K562 (cell line): Measurements from ENCODE around the gene CEP76. TPM values are rescaled to one million over a fixed set of nuclear protein-coding genes. Genes with fewer than 3 reads are reported as not detected.
A peak's percentile ranks its signal among the peaks of the same experiment; 100 is the strongest.

Experiments
- ATAC-seq: fragments of 200-7000 bp; cut with Tn5 transposase; 3 replicates; pipeline ENCODE4 v1.9.1; 2020; ENCODE audit warnings: moderate library complexity
- Bru-seq: library from RNA; stranded (reverse); fragments of 400-500 nt; gene quantifications from one replicate; lab custom pipeline; 2021; lab: Mats Ljungman, UMichigan
- BruChase-seq, 2 experiments: library from RNA; stranded (reverse); fragments of 400-500 nt; gene quantifications; one replicate each; lab custom pipeline; 2021; lab: Mats Ljungman, UMichigan
- BruUV-seq: library from RNA; stranded (reverse); fragments of 400-500 nt; replicated peaks from 2 replicates; lab custom pipeline; 2021; lab: Mats Ljungman, UMichigan
- CTCF ChIA-PET: fragments of 300-600 bp; formaldehyde crosslinking; extraction: SDS; loops from one replicate; lab custom pipeline; 2021; ENCODE audit warnings: low intra/inter-chr PET ratio; lab: Yijun Ruan, JAX
- POLR2A ChIA-PET: fragments of 300-600, 350-650 bp; sonication (Branson Sonifier 250); formaldehyde crosslinking; extraction: SDS; loops from one replicate; lab custom pipeline; 2021; ENCODE audit warnings: antibody characterized with exemption, inconsistent platforms; lab: Yijun Ruan, JAX
- DNase-seq, 4 experiments: peaks; one replicate each; pipeline versions ENCODE4 v3.0.0 to v3.0.0-alpha.2; 2011 to 2018; ENCODE audit warnings: low spot score in 3 of 4, mixed read lengths in 3 of 4; ENCODE audit errors: extremely low read depth in 1 of 4
- FAIRE-seq: peaks from 2 replicates; lab custom pipeline; 2011; peaks lifted over from hg19 to GRCh38; lab: Jason Lieb, UNC
- H2AFZ ChIP-seq: 2 replicates; pipeline ENCODE4 v1.6.0; 2011; ENCODE audit warnings: low read depth, low read length, control low read depth, inconsistent platforms
- H3K27ac ChIP-seq: fragments of 200-600 bp; 3 replicates; pipeline ENCODE4 v1.8.0; 2011; ENCODE audit warnings: low read depth, mild to moderate bottlenecking, control low read depth, inconsistent platforms, low read length, moderate library complexity, mixed read lengths; ENCODE audit errors: extremely low read depth
- H3K27me3 ChIP-seq, 2 experiments: fragments of 300-600 bp in 1 of 2; 2 replicates in 1 of 2; 3 replicates in 1 of 2; pipeline versions ENCODE4 v1.6.0 to v1.8.0; 2011; ENCODE audit warnings: inconsistent platforms in 2 of 2, low read length in 2 of 2, mild to moderate bottlenecking in 1 of 2, mixed read lengths in 1 of 2, moderate library complexity in 1 of 2; ENCODE audit not compliant: control insufficient read depth in 2 of 2, insufficient read depth in 2 of 2
- H3K36me3 ChIP-seq: fragments of 300-600 bp; 3 replicates; pipeline ENCODE4 v1.8.0; 2011; ENCODE audit warnings: mild to moderate bottlenecking, low read length, inconsistent platforms; ENCODE audit not compliant: control insufficient read depth, insufficient read depth
- H3K4me1 ChIP-seq, 2 experiments: fragments of 200-600 bp in 1 of 2; replicated peaks in 1 of 2; 2 replicates in 1 of 2; 3 replicates in 1 of 2; pipeline versions ENCODE4 v1.5.1 to v1.8.0; 2011; ENCODE audit warnings: inconsistent platforms in 2 of 2, low read length in 2 of 2, mild to moderate bottlenecking in 1 of 2, mixed read lengths in 1 of 2, moderate library complexity in 1 of 2; ENCODE audit not compliant: control insufficient read depth in 2 of 2, insufficient read depth in 2 of 2
- H3K4me2 ChIP-seq: 2 replicates; pipeline ENCODE4 v1.6.1; 2011; ENCODE audit warnings: low read length, control low read depth, inconsistent platforms, mixed read lengths; ENCODE audit not compliant: insufficient read depth
- H3K4me3 ChIP-seq: fragments of 200-600 bp; sonication (generic), shearing (Covaris generic); 2 replicates; pipeline ENCODE4 v1.5.1; 2016; ENCODE audit warnings: control low read depth, inconsistent platforms
- H3K79me2 ChIP-seq: fragments of 200-600 bp; 3 replicates; pipeline ENCODE4 v1.8.0; 2011; ENCODE audit warnings: low read length, inconsistent platforms; ENCODE audit not compliant: control insufficient read depth, insufficient read depth
- H3K9ac ChIP-seq, 2 experiments: 2 replicates each; pipeline versions ENCODE4 v1.6.0 to v1.6.1; 2011; ENCODE audit warnings: low read depth in 2 of 2, low read length in 2 of 2, control low read depth in 1 of 2, inconsistent platforms in 1 of 2, mild to moderate bottlenecking in 1 of 2, mixed read lengths in 1 of 2; ENCODE audit not compliant: insufficient read depth in 1 of 2
- H3K9me1 ChIP-seq: one replicate; pipeline ENCODE4 v1.6.0; 2011; ENCODE audit warnings: inconsistent platforms, mild to moderate bottlenecking, low read length, moderate library complexity; ENCODE audit not compliant: control insufficient read depth, insufficient read depth
- H3K9me3 ChIP-seq: replicated peaks from 2 replicates; pipeline ENCODE4 v1.5.1; 2011; ENCODE audit warnings: low read depth, low read length, inconsistent platforms; ENCODE audit not compliant: control insufficient read depth, insufficient read depth
- H4K20me1 ChIP-seq: replicated peaks from 2 replicates; pipeline ENCODE4 v1.6.1; 2011; ENCODE audit warnings: low read length, inconsistent platforms, mixed read lengths; ENCODE audit not compliant: control insufficient read depth, insufficient read depth
- RNF2 ChIP-seq: sonication (generic); IDR thresholded peaks from 2 replicates; pipeline ENCODE4 v1.6.1; 2016
- SP2 ChIP-seq: IDR thresholded peaks from 2 replicates; pipeline ENCODE4 v1.6.1; 2011; ENCODE audit warnings: mild to moderate bottlenecking, low read depth, low read length, moderate library complexity; ENCODE audit not compliant: poor library complexity, severe bottlenecking; ENCODE audit errors: extremely low read depth
- SPI1 ChIP-seq: IDR thresholded peaks from 2 replicates; pipeline ENCODE4 v1.6.1; 2011; ENCODE audit warnings: low read depth, low read length, control low read depth, borderline replicate concordance
- SRSF7 ChIP-seq: fragments of 200-400 bp; formaldehyde crosslinking; optimal IDR thresholded peaks from 2 replicates; pipeline ENCODE3; 2017; ENCODE audit warnings: mild to moderate bottlenecking, low read depth, low read length
- ZNF12 ChIP-seq: sonication (generic); formaldehyde crosslinking; IDR thresholded peaks from 2 replicates; pipeline ENCODE4 v1.4.0; 2020; ENCODE audit warnings: mild to moderate bottlenecking, missing genetic modification reagents
- ZNF133 ChIP-seq: fragments of 250-450 bp; sonication (Bioruptor Pico); IDR thresholded peaks from 2 replicates; pipeline ENCODE4 v1.4.0; 2020; ENCODE audit warnings: mild to moderate bottlenecking
- ZNF696 ChIP-seq: fragments of 250-450 bp; sonication (Bioruptor Pico); conservative IDR thresholded peaks from 2 replicates; pipeline ENCODE4 v1.4.0; 2020; ENCODE audit warnings: mild to moderate bottlenecking, moderate library complexity
- WGBS: fragments of 100-300 bp; shearing (Covaris generic); methylation state at CpG from one replicate; pipeline ENCODE4 v1.1.6; 2016; ENCODE audit warnings: low coverage, mixed read lengths; ENCODE audit not compliant: insufficient coverage; ENCODE audit errors: missing lambda C conversion rate; 5-methylcytosine and 5-hydroxymethylcytosine counted together
- in situ Hi-C: fragments of 300-500 bp; cut with MboI; formaldehyde crosslinking; loops from 4 replicates; pipeline ENCODE4 v1.15.0; 2018; ENCODE audit warnings: inconsistent platforms, mixed read lengths
- intact Hi-C: fragments of 100-400 bp; cut with micrococcal nuclease; formaldehyde crosslinking; loops from 2 replicates; pipeline ENCODE4 v1.14.2; 2022
- long read RNA-seq, 3 experiments: library from polyadenylated mRNA in 2 of 3; library from RNA in 1 of 3; unstranded in 2 of 3; stranded (forward) in 1 of 3; transcript quantifications; one replicate each; pipeline ENCODE4 v2.0.0, GENCODE V29; 2019 to 2022
- polyA minus RNA-seq, 3 experiments: library from RNA; depleted of rRNA, polyadenylated mRNA; stranded (reverse); fragments of >200 nt; gene quantifications; 2 replicates each; pipeline ENCODE4 v1.2.3, GENCODE V29; 2011
- polyA plus RNA-seq, 8 experiments: library from polyadenylated mRNA; depleted of rRNA in 4 of 8; stranded (reverse) in 5 of 8; unstranded in 3 of 8; fragments of >200 nt; fragmentation: Nextera tagmentation in 2 of 8; fragmentation: Illumina TruSeq in 1 of 8; extraction: Ambion mirVana in 2 of 8; extraction: Trizol in 1 of 8; gene quantifications; 2 replicates each; pipeline versions ENCODE4 v1.2.1 to v1.2.3, GENCODE V29; 2011 to 2014; ENCODE audit warnings: inconsistent platforms in 1 of 8, missing spikeins in 1 of 8
- total RNA-seq, 7 experiments: library from RNA; depleted of rRNA in 6 of 7; stranded (reverse); fragments of >200 nt in 6 of 7; fragmentation: Illumina TruSeq in 2 of 7; extraction: Trizol in 2 of 7; gene quantifications; 2 replicates each; pipeline versions ENCODE4 v1.2.1 to v1.2.3, GENCODE V29; 2011 to 2021; ENCODE audit warnings: low replicate concordance in 1 of 7
- TF ChIP-seq, protein P1 (sequence below): fragments of 450-650 bp; IDR thresholded peaks from 2 replicates; pipeline ENCODE4 v1.6.1; 2016; ENCODE audit warnings: low read depth, mild to moderate bottlenecking, moderate library complexity
- TF ChIP-seq, protein P2 (sequence below): sonication (generic); formaldehyde crosslinking; IDR thresholded peaks from 2 replicates; pipeline ENCODE4 v1.8.1; 2022; ENCODE audit warnings: missing genetic modification reagents

CEP76 gene, protein sequence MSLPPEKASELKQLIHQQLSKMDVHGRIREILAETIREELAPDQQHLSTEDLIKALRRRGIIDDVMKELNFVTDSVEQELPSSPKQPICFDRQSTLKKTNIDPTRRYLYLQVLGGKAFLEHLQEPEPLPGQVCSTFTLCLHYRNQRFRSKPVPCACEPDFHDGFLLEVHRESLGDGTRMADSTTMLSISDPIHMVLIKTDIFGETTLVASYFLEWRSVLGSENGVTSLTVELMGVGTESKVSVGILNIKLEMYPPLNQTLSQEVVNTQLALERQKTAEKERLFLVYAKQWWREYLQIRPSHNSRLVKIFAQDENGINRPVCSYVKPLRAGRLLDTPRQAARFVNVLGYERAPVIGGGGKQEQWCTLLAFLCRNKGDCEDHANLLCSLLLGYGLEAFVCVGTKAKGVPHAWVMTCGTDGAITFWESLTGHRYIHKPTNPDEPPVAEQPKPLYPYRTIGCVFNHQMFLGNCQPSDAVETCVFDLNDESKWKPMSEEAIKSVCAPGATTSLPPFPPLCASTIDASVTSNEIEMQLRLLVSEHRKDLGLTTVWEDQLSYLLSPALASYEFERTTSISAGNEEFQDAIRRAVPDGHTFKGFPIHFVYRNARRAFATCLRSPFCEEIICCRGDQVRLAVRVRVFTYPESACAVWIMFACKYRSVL
- 25.3 and 46.3 TPM in 2 replicates for total RNA-seq (2011; cell fraction: chromatin; rRNA removed; ENCODE audit: low replicate concordance)
- total RNA-seq (2011; cell fraction: nucleolus; rRNA removed), result 14.8 and 18.3 TPM in 2 replicates
- total RNA-seq (2011; cell fraction: nucleoplasm; rRNA removed), result 23.8 and 31.1 TPM in 2 replicates
- total RNA-seq (2014; rRNA removed) (22.1 and 27.3 TPM in 2 replicates), total RNA-seq (2014; rRNA removed; fragmentation: Illumina TruSeq; extraction: Trizol) (25.0 and 25.2 TPM in 2 replicates), total RNA-seq (2015; rRNA removed; fragmentation: Illumina TruSeq; extraction: Trizol) (16.9 and 21.1 TPM in 2 replicates), total RNA-seq (2021) (14.4 and 19.3 TPM in 2 replicates), polyA plus RNA-seq (2011; rRNA removed) (20.5 and 26.3 TPM in 2 replicates), polyA plus RNA-seq (2014; fragmentation: Illumina TruSeq; extraction: Trizol) (15.7 and 16.2 TPM in 2 replicates), polyA plus RNA-seq (2014; fragmentation: Nextera tagmentation; extraction: Ambion mirVana) (1 to 10 TPM; 5.3 to 5.6 TPM), polyA plus RNA-seq (2014; rRNA removed) (21.5 and 23.3 TPM in 2 replicates), polyA minus RNA-seq (2011; rRNA and poly(A)+ RNA removed) (32.9 and 34.5 TPM in 2 replicates), Bru-seq, nascent RNA (percentile 79 among the genes with signal in this experiment), BruChase-seq, experiment 1, labeled RNA remaining after a 2-hour chase (percentile 82 among the genes with signal in this experiment), BruChase-seq, experiment 2, labeled RNA remaining after a 6-hour chase (percentile 79 among the genes with signal in this experiment)
- polyA plus RNA-seq (2011; cell fraction: cytosol; rRNA removed), result 10.6 and 11.9 TPM in 2 replicates
- polyA plus RNA-seq (2011; cell fraction: nucleus; rRNA removed), result 12.4 and 16.0 TPM in 2 replicates
- 9.7 and 11.6 TPM in 2 replicates for polyA plus RNA-seq (2012)
- 7.8 and 12.5 TPM in 2 replicates for polyA minus RNA-seq (2011; cell fraction: cytosol; rRNA and poly(A)+ RNA removed)
- 9.8 and 14.9 TPM in 2 replicates for polyA minus RNA-seq (2011; cell fraction: nucleus; rRNA and poly(A)+ RNA removed)
- long read RNA-seq, experiment 1, transcript CEP76-201 (12 exons, 2,939 nt), result major isoform, 61 of 101 reads
- long read RNA-seq, experiment 1, partial matches to known transcripts, result 13 of 101 reads
- long read RNA-seq, experiment 1, other reads (novel, unspliced or antisense), result 24 of 101 reads
- long read RNA-seq, experiment 2, partial matches to known transcripts, result 3 of 6 reads
- long read RNA-seq, experiment 2, other reads (novel, unspliced or antisense), result 2 of 6 reads
- long read RNA-seq, experiment 3, transcript CEP76-201 (12 exons, 2,939 nt), result major isoform, 13 of 23 reads
- long read RNA-seq, experiment 3, partial matches to known transcripts, result 6 of 23 reads
- long read RNA-seq, experiment 3, other reads (novel, unspliced or antisense), result 3 of 23 reads

DNA sequence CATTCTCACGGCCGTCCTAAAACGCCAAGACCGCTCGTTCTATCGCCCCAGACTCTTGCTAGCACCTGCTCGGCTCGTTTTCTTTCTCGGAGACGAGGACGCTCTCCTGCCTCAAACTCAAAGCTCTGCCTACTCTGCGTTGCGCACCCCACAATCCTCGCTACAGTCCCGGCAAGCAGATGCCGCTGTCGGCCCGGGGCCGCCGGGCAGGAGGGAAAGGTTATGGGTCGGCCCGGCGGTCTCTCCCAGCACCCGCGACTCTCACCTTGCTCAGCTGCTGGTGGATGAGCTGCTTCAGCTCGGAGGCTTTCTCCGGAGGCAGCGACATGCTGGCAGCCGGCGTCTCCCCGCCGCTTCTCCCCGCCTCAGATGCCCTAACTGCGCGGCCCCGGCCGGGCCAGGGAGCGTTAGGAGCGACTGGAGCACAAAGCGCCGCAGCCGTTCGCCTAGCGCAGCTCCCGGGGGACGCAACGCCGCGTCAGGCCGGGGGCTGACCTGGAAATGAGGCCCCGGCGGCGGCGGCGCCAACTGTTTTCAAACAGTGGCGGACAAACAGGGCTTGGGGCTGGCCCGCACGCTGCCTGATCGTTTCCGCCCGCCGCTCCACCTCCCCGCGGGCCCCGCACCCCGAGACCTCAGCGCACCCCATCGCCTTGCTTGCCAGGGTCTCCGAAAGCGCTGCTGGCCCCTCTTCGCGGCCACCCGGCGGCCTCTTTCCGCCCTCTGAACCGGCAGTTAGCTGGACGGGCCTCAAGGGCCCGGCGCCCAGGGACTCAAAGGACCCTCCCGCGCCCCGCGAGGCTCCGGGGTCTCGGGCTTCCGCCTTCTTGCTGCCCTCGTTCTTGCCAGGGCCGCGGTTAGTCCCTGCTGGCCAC lies at the start of gene CEP76, which contains the start of gene PSMG2:
Gene CEP76, minus strand, starts transcription at position 503 of the 875 bp plus-strand sequence. Its CDS starts 175 bp downstream, at position 328.
Gene PSMG2, plus strand, starts transcription at position 822 of the 875 bp plus-strand sequence. CDS start 66 bp downstream, outside the sequence.
- ChIA-PET CTCF (no interaction called here), POLR2A (interaction anchor here (0.6 to 4.0 kb wide), 21 partner anchors 9 to 326 kb away, joined by 3 to 29 read pairs (median 4); partner anchors contain the start of gene CEP192)
- H3K9me1 ChIP-seq, result no peaks in the 10 kb centered on the region
- peaks cover 74% of the 10 kb centered on the region for H3K79me2 ChIP-seq
- peaks cover 61% of the 10 kb centered on the region for H3K36me3 ChIP-seq
- no peaks in the 10 kb centered on the region for H3K9me3 ChIP-seq
- intact Hi-C loops, result no loop called here
- peak within 1 kb of the TSS; percentile 87 for H3K4me3 ChIP-seq
- in situ Hi-C loops, result no loop called here
- peak within 1 kb of the TSS; percentile 97 for H3K4me2 ChIP-seq
- H3K27ac ChIP-seq, result peak within 1 kb of the TSS; percentile 97
- H3K9ac ChIP-seq, result peak within 1 kb of the TSS; percentile 98 to 99
- 1% methylated on average over 61 of the region's 89 CpGs for WGBS
- peaks cover 14 to 15% of the 10 kb centered on the region in 2 experiments for H3K4me1 ChIP-seq
- peak within 1 kb of the TSS; percentile 94 for H2AFZ ChIP-seq
- peak; percentile 95 for ATAC-seq
- H4K20me1 ChIP-seq, result peaks cover 2% of the 10 kb centered on the region; the same call in 1 of the 2 replicates
- no peaks in the 10 kb centered on the region for H3K27me3 ChIP-seq
- peak; percentile 85 to 93 (median 90) for DNase-seq
- BruUV-seq, result no TSS peak
- FAIRE-seq, result no peak
- TF ChIP-seq ZNF133 (no peak), SRSF7 (no peak), SPI1 (peak; percentile 41; the same call in 1 of the 2 replicates), ZNF696 (CRISPR knock-in tag) (no peak), SP2 (no peak), RNF2 (peak; percentile 12; the same call in 1 of the 2 replicates), ZNF12 (CRISPR knock-in tag) (no peak)
- TF ChIP-seq, protein P1, sequence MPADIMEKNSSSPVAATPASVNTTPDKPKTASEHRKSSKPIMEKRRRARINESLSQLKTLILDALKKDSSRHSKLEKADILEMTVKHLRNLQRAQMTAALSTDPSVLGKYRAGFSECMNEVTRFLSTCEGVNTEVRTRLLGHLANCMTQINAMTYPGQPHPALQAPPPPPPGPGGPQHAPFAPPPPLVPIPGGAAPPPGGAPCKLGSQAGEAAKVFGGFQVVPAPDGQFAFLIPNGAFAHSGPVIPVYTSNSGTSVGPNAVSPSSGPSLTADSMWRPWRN, result no peak
- TF ChIP-seq, protein P2, sequence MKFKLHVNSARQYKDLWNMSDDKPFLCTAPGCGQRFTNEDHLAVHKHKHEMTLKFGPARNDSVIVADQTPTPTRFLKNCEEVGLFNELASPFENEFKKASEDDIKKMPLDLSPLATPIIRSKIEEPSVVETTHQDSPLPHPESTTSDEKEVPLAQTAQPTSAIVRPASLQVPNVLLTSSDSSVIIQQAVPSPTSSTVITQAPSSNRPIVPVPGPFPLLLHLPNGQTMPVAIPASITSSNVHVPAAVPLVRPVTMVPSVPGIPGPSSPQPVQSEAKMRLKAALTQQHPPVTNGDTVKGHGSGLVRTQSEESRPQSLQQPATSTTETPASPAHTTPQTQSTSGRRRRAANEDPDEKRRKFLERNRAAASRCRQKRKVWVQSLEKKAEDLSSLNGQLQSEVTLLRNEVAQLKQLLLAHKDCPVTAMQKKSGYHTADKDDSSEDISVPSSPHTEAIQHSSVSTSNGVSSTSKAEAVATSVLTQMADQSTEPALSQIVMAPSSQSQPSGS (CRISPR knock-in tag), result no peak
